HG03175 (cell line): ENCODE results near the gene TRAPPC5.

ENCODE experiments used
- ATAC-seq: cut with Tn5 transposase; IDR thresholded peaks from one replicate; pipeline ENCODE4 v1.9.1; 2021; ENCODE audit warnings: mild to moderate bottlenecking, moderate library complexity; ENCODE audit not compliant: unreplicated experiment

TRAPPC5 gene

DNA sequence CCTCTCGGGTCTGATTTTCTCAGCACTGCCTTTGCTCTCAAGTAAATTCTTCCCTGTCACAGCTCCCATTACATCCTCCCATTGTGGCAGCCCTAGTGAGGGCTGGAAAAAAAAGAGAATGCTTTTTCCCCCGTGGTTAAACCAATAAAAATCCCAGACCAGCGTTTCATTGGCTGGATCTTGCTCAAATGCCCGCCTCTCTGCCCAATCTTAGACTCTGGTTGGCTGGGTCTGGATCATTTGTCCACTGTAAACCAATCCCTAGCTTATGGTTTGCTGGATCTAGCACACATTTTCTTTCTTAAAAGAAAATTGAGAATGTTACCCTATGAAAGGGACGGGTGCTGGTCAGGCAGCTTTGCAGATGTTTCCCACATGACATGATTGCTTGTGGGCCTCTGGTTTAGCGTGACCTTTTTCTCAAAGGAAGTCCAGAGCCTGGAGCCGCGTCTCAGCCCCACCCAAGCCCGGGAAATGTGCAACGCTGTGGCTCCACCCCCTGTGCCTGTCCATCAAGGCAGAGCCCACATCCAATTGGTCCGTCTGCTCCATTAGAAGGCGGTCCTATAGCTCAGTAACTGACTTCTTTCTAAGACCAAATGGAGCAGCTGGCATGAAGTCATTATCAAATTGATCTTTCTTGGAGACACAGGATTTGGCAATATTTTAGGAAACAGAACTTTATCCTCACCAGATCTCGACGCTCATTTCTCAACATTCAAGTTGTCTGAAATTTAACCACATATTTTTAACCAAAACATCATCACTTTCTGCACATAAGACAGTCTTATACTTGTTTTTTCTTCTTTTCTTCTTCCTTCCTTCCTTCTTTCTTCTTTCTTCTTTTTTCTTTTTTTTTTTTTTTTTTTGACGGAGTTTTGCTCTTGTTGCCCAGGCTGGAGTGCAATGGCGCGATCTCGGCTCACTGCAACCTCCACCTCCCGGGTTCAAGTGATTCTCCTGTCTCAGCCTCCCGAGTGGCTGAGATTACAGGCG, 6.3 kb upstream of the TRAPPC5 start:
- no peak for ATAC-seq

- no peak for ATAC-seq
These were observed 4.3 kb upstream of the TRAPPC5 start for GRCh38 chr19:7676376-7676775.

DNA sequence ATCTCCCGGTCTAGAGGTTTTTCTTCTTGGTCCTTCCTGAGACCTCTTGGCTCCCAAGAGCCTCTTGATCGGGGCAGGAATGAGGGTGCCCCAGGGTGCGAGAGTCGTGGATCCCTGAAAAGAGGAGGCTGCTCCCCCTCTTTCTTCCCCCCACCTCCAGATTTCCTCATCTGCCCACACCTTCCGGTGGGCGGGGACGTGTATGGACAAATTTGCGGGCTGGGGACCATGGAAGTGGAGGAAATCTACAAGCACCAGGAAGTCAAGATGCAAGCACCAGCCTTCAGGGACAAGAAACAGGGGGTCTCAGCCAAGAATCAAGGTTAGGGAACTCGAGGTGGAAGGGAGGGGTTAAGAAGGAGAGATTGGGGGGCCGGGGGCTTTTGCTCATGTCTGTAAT, 3.8 kb upstream of the TRAPPC5 start, which contains the start of gene MCEMP1:
Gene MCEMP1 (plus strand): TSS at position 237 of the 400 bp plus-strand sequence. CDS start 31 bp downstream, at position 268.
- no peak for ATAC-seq

GRCh38 chr19:7677669-7678311, 2.8 kb upstream of the TRAPPC5 start:
- no peak for ATAC-seq

DNA sequence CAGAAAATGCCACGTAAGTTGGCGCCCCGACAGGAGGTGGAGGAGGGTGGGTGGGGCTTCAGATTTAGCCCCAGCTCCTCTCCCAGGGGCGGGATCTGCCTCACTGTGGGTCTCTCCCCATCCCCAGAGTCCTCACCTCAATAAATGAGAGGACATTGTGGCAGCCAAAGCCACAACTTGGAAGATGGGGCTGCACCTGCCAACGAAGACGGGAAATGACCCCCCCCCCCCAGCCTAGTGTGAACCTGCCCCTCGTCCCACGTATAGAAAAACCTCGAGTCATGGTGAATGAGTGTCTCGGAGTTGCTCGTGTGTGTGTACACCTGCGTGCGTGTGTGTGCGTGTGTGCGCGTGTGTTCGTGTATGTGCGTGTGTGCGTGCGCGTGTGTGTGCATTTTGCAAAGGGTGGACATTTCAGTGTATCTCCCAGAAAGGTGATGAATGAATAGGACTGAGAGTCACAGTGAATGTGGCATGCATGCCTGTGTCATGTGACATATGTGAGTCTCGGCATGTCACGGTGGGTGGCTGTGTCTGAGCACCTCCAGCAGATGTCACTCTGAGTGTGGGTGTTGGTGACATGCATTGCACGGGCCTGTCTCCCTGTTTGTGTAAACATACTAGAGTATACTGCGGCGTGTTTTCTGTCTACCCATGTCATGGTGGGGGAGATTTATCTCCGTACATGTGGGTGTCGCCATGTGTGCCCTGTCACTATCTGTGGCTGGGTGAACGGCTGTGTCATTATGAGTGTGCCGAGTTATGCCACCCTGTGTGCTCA, 1.5 kb upstream of the TRAPPC5 start:
- no peak for ATAC-seq

DNA sequence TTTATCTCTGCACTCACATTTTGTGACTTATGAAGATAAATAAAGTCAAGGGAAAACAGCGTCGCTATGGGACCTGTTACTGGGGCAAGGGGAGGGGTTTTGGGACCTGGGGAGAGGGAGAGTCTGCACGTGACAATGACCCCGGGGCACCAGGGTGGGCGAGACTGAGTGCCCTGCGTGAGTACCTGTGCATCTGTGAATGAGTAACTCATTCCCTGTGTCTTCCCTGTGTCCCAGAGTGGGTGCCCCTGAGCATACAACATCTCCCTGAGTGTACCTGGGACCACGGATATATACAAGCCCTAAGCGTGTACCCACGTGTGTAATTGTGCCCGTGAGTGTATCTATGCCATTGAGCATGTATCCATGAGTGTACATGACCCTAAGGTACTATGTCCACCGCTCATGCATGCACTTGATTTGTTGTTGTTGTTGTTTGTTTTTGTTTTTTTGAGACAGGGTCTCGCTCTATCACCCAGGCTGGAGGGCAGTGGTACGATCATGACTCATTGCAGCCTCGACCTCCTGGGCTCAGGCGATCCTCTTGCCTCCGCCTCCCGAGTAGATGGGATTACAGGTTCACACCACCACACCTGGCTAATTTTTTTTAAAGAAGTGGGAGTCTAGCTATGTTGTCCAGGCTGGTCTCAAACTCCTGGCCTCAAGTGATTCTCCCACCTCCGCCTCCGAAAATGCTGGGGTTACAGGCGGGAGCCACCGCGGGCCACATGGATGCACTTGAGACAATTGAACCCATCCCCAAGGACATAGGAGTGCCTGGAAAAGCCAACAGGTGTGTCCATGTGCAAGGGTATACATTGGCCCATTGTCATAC, 645 bp upstream of the TRAPPC5 start:
- no peak for ATAC-seq

DNA sequence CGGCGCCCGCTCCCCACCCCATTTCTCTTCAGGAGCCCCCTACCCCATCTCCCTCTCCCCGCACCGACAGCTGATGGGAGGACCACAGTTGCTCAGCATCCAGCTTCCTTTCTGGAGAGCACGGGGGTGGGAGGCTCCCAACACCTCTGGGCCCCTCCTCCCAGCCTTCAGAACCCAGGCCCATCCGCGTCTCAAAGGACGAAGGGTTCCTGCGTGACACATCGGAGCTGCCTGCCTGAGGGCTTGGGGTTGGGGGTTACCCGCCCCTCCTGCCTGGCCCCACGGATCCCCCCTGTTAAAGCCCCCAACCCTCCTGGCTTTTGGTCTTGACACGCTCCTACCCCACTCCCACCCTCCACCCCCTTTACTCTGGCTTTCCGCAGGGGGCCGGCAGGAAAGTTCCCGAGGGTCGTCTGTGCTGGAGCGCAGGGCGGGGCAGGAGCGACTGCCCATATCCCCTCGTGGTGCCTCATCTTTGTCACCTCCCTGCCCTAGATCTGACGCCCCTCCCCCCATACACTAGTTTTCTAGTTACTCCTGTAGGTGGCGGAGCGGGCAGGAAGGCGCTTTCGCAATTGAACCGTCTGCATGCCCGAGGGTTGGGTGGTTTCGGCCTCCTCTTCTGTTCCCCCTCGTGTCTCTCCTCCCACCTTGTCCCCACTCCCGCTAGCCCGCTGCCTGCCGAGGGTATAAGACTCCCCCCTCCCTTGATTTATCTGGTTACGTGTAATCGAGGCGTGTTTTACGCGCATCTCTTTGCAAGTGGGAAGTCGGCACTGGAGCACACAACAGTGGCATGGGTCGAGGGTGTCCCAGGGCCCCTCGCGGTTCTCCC, 924 bp downstream of the TRAPPC5 start:
- ATAC-seq: peak; percentile 36

DNA sequence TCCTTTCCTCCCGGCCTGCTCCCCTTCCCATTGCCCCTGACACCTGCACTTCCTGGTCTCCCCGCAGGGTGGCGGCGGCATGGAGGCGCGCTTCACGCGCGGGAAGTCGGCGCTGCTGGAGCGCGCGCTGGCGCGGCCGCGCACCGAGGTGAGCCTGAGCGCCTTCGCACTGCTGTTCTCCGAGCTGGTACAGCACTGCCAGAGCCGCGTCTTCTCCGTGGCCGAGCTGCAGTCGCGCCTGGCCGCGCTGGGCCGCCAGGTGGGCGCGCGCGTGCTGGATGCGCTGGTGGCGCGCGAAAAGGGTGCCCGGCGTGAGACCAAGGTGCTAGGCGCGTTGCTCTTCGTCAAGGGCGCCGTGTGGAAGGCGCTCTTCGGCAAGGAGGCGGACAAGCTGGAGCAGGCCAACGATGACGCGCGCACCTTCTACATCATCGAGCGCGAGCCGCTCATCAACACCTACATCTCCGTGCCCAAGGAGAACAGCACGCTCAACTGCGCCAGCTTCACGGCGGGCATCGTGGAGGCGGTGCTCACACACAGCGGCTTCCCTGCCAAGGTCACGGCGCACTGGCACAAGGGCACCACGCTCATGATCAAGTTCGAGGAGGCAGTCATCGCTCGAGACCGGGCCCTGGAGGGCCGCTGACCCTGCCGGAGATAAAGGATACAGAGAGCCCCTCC, 1.7 kb downstream of the TRAPPC5 start:
- ATAC-seq: no peak

GRCh38 chr19:7685546-7686445, 5.2 kb downstream of the TRAPPC5 start:
- no peak for ATAC-seq

DNA sequence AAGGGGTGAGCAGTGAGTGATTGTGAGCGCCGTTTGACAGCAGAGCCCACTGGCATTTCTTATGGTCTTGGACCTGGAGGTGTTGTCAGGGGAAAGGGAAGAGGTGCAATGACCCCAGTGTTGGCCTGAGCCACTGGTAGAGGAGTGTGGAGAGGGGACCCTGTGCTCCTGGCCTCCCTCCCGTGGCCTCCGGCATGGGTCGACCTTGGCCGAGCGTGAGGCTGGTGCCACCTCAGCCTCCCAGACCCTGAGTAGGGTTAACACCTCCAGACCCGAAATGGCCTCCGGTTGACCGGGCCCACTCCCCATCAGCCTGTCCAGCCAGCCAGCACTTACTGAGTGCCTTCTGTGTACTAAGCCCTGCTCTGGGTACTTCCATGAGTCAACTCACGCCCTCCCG, 6.5 kb downstream of the TRAPPC5 start:
- no peak for ATAC-seq

DNA sequence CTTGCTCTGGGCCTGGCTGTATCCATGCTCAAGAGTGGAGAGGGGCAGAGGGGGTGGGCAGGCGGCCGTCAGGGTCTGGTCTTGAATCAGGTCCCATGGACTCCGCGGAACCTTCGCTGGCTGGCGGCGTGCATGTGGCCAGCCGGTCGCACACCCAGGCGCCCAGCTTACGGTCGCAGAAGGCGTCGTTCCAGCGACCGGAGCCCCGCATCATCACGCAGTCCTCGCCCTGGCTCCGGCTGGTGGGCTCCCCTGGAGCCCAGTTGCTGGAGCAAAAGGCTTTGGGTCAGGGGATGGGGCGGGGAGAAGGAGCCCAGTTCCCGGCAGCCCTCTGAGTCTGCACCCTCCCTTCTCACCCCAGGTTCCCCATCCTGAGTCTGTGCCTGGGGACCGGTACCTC, 8.5 kb downstream of the TRAPPC5 start:
- no peak for ATAC-seq

DNA sequence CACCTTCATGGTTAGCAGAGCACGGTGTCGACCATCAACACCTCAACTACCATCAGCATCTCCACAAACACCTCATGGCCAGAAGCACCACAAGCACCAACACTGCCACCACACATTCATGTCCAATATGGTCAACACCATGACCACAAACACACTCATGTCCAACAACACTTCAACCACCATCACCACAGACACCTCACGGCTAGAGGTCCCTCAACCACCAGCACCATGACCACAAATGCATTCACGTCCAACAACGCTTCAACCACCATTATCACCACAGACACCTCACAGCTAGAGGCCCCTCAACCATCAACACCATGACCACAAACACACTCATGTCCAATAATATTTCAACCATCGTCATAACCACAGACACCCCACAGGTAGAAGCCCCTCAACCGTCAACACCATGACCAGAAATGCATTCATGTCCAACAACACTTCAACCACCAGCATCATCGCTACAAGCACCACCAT, 10.2 kb downstream of the TRAPPC5 start:
- no peak for ATAC-seq

DNA sequence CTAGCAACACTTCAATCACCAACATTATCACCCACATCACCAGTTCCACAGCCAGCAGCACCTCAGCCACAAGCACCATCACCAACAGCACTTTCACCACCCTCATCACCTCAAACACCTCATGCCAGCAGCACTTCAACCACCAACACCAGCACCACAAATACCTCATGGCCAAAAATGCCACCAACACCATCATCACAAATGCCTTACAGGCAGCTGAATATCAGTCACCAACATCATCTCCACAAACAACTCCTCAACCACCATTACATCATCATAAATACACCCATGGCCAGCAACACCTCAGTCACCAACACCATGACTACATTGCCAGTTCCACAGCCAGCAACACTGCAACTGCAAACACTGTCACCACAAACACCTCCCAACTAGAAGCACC, 10.9 kb downstream of the TRAPPC5 start:
- ATAC-seq: no peak

- ATAC-seq: no peak
These were observed 11.9 kb downstream of the TRAPPC5 start for GRCh38 chr19:7692417-7693088.

DNA sequence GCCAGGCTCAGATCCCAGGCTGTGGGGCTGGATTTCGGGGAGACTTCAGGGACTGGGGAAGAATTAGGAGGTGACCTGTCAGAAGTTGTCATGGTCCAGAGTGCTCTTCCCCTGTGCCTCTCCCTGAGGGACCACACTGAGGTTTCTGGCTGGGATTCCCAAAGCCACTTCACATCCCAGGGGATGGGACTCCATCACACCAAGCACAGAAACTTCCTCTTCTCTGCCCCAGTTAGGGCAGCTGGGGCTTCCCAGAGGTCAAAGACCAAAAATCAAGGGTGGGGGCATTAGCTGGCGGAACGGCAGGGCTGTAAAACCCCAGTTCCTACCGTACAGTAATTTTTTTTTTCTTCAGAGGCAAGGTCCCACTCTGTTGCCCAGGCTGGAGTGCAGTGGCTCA, 13.9 kb downstream of the TRAPPC5 start:
- no peak for ATAC-seq

GRCh38 chr19:7697721-7698287, 17.2 kb downstream of the TRAPPC5 start:
- ATAC-seq: no peak

- ATAC-seq: no peak
These were observed 17.9 kb downstream of the TRAPPC5 start for GRCh38 chr19:7698583-7698982.
